Activated naive CD8-positive, alpha-beta T cell treated with anti-CD3 and anti-CD28 coated beads for 36 hours (primary cell): Measurements from ENCODE around the gene OSBPL2. TPM values are rescaled to one million over a fixed set of nuclear protein-coding genes. Genes with fewer than 3 reads are reported as not detected.
A peak's percentile ranks its signal among the peaks of the same experiment; 100 is the strongest.

Source experiments
- DNase-seq: peaks from one replicate; pipeline ENCODE4 v3.0.0; 2021
- H3K27ac Mint-ChIP-seq: one replicate; pipeline ENCODE4 v1.8.0; 2022; ENCODE audit warnings: mild to moderate bottlenecking, moderate library complexity, mixed read lengths
- H3K27me3 Mint-ChIP-seq: one replicate; pipeline ENCODE4 v1.8.0; 2022; ENCODE audit warnings: mild to moderate bottlenecking, mixed read lengths
- H3K36me3 Mint-ChIP-seq: one replicate; pipeline ENCODE4 v1.8.0; 2021; ENCODE audit warnings: mild to moderate bottlenecking, mixed read lengths
- H3K4me1 Mint-ChIP-seq: one replicate; pipeline ENCODE4 v1.8.0; 2021; ENCODE audit warnings: mixed read lengths
- H3K4me3 Mint-ChIP-seq: one replicate; pipeline ENCODE4 v1.8.0; 2022; ENCODE audit warnings: mild to moderate bottlenecking, moderate library complexity, mixed read lengths
- H3K9me3 Mint-ChIP-seq: one replicate; pipeline ENCODE4 v1.8.0; 2022; ENCODE audit warnings: mixed read lengths
- total RNA-seq, 2 experiments: library from RNA; stranded (reverse); gene quantifications; one replicate each; pipeline ENCODE4 v1.2.3, GENCODE V29; 2021

OSBPL2 gene
- total RNA-seq, 2 experiments from 2014 or later = 19.2 to 20.4 TPM

DNA sequence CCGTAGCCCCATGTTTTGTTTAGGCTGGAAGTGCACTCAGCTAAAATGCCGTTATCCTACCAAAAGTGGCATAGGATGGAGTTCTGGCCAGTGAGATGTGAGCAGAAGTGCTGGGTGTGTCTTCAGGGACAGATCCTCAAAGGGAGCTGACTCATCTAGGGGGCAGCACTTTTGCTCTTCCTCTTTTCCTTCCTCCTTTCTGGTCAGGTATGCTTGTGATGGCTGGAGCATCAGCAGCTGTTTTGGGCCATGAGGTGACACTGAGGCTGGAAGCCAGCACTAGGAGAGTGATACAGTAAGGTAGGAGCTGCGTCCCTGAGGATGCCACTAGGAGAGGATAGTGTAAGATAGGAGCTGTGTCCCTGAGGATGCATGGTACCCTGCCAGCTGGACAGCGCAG, 4.6 kb upstream of the OSBPL2 start:
- Mint-ChIP-seq H3K4me3 (no peak overlapping the region), H3K27ac (no peak overlapping the region), H3K4me1 (peaks cover 4% of the 10 kb centered on the region), H3K36me3 (no peaks in the 10 kb centered on the region), H3K27me3 (peaks cover 5% of the 10 kb centered on the region), H3K9me3 (no peaks in the 10 kb centered on the region)
- DNase-seq = no peak

GRCh38 chr20:62234339-62234738, 4.0 kb upstream of the OSBPL2 start:
- H3K9me3 Mint-ChIP-seq = no peaks in the 10 kb centered on the region
- no peak for DNase-seq

GRCh38 chr20:62235001-62235776, 3.1 kb upstream of the OSBPL2 start:
- Mint-ChIP-seq H3K36me3 (no peaks in the 10 kb centered on the region), H3K27me3 (peaks cover 5% of the 10 kb centered on the region), H3K4me3 (no peak overlapping the region), H3K4me1 (peaks cover 14% of the 10 kb centered on the region), H3K9me3 (no peaks in the 10 kb centered on the region), H3K27ac (no peak overlapping the region)
- DNase-seq = no peak

More at GRCh38 chr20:62234339-62234738, 4.0 kb upstream of the OSBPL2 start:
- Mint-ChIP-seq H3K27ac (no peak overlapping the region), H3K4me3 (no peak overlapping the region), H3K27me3 (peaks cover 5% of the 10 kb centered on the region), H3K4me1 (peaks cover 8% of the 10 kb centered on the region), H3K36me3 (no peaks in the 10 kb centered on the region)

DNA sequence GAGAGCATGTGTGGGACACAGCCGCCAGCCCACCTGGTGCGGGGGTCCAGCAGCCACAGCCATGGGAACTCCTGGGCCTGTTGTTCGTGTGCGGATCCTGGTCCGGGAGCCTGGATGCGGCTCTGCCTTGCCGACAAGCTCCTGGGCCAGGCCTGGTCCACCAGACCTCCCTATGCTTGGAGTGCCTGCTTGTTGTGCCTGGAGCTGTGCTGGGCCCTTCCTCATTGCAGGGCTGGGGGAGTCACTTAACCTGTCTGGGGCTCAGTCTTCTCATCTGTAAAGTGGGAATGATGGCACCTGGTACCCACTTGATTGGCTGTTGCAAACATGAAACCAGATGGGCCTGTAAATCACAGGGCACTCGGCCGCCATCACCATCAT, 2.6 kb upstream of the OSBPL2 start:
- no peaks in the 10 kb centered on the region for H3K36me3 Mint-ChIP-seq
- no peak overlapping the region for H3K27ac Mint-ChIP-seq
- no peaks in the 10 kb centered on the region for H3K9me3 Mint-ChIP-seq
- peaks cover 5% of the 10 kb centered on the region for H3K27me3 Mint-ChIP-seq
- H3K4me1 Mint-ChIP-seq = peaks cover 15% of the 10 kb centered on the region
- H3K4me3 Mint-ChIP-seq = no peak overlapping the region
- no peak for DNase-seq

GRCh38 chr20:62236200-62236599, 2.1 kb upstream of the OSBPL2 start:
- Mint-ChIP-seq H3K27me3 (peaks cover 5% of the 10 kb centered on the region), H3K27ac (no peak overlapping the region), H3K36me3 (no peaks in the 10 kb centered on the region), H3K4me1 (peaks cover 15% of the 10 kb centered on the region), H3K4me3 (no peak overlapping the region), H3K9me3 (no peaks in the 10 kb centered on the region)
- no peak for DNase-seq

GRCh38 chr20:62236766-62237513, 1.4 kb upstream of the OSBPL2 start:
- peaks cover 21% of the 10 kb centered on the region for H3K4me1 Mint-ChIP-seq
- H3K27me3 Mint-ChIP-seq = peaks cover 5% of the 10 kb centered on the region
- no peaks in the 10 kb centered on the region for H3K9me3 Mint-ChIP-seq
- no peak overlapping the region for H3K27ac Mint-ChIP-seq
- no peak for DNase-seq
- H3K36me3 Mint-ChIP-seq = no peaks in the 10 kb centered on the region
- no peak overlapping the region for H3K4me3 Mint-ChIP-seq

DNA sequence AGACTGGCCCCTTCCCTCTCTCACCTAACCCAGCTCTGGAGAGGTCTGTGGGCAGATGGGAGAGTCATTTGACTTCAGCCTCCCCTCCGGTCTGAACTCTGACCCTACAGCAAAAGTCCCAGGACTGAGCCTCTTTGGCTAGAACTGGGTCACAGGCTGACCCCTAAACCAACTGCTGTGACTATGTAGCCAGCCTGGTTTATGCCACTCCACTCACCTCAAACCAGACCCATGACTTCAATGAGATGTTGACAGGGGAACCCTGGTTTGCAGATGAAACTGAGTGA, 864 bp upstream of the OSBPL2 start:
- Mint-ChIP-seq H3K36me3 (no peaks in the 10 kb centered on the region), H3K27ac (peak overlapping the region; percentile 52), H3K9me3 (no peaks in the 10 kb centered on the region), H3K27me3 (peaks cover 5% of the 10 kb centered on the region), H3K4me1 (peaks cover 24% of the 10 kb centered on the region), H3K4me3 (peak overlapping the region; percentile 70)
- no peak for DNase-seq

DNA sequence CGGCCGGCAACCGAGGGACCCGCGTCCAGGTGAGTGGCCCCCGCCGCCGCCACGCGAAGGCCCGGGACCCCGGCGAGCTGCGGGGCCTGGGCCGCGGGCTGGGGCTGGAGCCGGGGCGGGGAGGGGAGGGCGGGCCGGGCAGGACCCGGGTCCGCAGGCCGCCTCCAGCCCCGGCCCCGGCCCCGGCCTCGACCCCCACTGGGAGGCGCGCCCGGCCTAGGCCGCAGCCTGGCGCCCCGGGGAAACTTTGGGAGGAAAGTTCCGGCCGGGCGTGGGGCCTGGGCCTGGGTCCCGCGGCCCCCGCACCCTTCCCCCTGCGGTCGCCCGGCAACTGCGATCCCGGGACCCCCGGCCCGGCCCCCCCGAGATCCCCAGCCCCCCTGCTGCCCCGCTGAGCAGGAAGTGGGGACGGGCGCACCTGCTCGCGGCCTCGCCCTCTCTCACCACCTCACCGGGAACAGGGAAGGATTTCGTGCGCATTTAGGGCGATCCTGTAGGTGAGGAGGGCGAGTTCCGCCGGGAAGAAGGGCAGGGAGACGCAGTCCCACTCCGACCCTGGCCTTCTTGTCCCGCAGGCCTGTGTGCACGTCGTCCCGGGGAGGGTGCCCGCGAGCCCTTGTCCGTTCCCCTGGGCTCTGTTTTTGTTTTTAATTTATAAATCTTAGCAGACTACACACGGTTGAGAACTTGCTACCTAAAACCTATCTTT, 402 bp downstream of the OSBPL2 start:
- H3K36me3 Mint-ChIP-seq = no peaks in the 10 kb centered on the region
- H3K9me3 Mint-ChIP-seq = no peaks in the 10 kb centered on the region
- DNase-seq = no peak
- peaks cover 29% of the 10 kb centered on the region for H3K4me1 Mint-ChIP-seq
- peak overlapping the region; percentile 65 for H3K27ac Mint-ChIP-seq
- H3K27me3 Mint-ChIP-seq = peaks cover 5% of the 10 kb centered on the region
- H3K4me3 Mint-ChIP-seq = peak overlapping the region; percentile 78

DNA sequence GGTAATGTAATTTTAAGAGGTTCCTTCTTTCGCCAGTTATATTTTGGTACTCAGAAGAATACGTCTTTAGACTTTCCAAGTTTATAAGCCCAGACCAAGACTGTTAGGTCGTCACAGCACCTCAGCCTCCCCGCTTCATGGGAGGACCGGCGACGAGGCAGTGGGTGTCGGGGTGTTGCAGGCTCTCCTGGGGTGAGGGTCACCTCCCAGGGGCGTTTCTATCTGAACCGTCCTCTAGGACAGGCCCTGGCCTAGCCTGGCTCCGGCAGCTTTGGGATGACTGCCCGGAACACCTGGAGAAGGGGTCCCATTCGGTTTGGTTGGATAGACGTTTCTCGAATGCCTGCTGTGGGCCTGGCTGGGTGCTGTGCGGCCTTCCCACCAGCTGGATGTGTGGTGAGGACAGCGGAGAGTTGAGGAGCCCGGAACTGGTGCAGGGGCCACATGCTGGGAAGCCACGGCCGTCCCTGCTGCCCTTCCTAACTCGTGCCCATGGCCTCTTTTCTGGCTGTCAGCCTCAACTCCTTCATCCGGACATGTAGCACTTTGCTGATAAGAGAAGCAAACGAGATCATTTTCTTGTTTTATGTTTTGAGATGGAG, 1.1 kb downstream of the OSBPL2 start:
- no peak for DNase-seq

GRCh38 chr20:62240020-62240685, 1.8 kb downstream of the OSBPL2 start:
- H3K9me3 Mint-ChIP-seq = no peaks in the 10 kb centered on the region
- DNase-seq = no peak
- H3K27ac Mint-ChIP-seq = no peak overlapping the region
- no peaks in the 10 kb centered on the region for H3K36me3 Mint-ChIP-seq
- H3K27me3 Mint-ChIP-seq = no peaks in the 10 kb centered on the region
- peak overlapping the region; percentile 16 for H3K4me3 Mint-ChIP-seq
- peaks cover 35% of the 10 kb centered on the region for H3K4me1 Mint-ChIP-seq

More for the DNA sequence above, 1.1 kb downstream of the OSBPL2 start:
- Mint-ChIP-seq H3K36me3 (no peaks in the 10 kb centered on the region), H3K27me3 (peaks cover 5% of the 10 kb centered on the region), H3K4me3 (peak overlapping the region; percentile 78), H3K9me3 (no peaks in the 10 kb centered on the region), H3K27ac (peak overlapping the region; percentile 65), H3K4me1 (peaks cover 33% of the 10 kb centered on the region)

- no peaks in the 10 kb centered on the region for H3K27me3 Mint-ChIP-seq
- H3K36me3 Mint-ChIP-seq = no peaks in the 10 kb centered on the region
- no peak for DNase-seq
- H3K9me3 Mint-ChIP-seq = no peaks in the 10 kb centered on the region
- no peak overlapping the region for H3K4me3 Mint-ChIP-seq
- peaks cover 37% of the 10 kb centered on the region for H3K4me1 Mint-ChIP-seq
- peak overlapping the region; percentile 3 for H3K27ac Mint-ChIP-seq
Measured at GRCh38 chr20:62241506-62241905, 3.2 kb downstream of the OSBPL2 start.

- Mint-ChIP-seq H3K9me3 (no peaks in the 10 kb centered on the region), H3K4me3 (no peak overlapping the region), H3K36me3 (no peaks in the 10 kb centered on the region), H3K27me3 (no peaks in the 10 kb centered on the region), H3K27ac (no peak overlapping the region), H3K4me1 (peaks cover 42% of the 10 kb centered on the region)
- no peak for DNase-seq
Measured at GRCh38 chr20:62242176-62242575, 3.9 kb downstream of the OSBPL2 start.

DNA sequence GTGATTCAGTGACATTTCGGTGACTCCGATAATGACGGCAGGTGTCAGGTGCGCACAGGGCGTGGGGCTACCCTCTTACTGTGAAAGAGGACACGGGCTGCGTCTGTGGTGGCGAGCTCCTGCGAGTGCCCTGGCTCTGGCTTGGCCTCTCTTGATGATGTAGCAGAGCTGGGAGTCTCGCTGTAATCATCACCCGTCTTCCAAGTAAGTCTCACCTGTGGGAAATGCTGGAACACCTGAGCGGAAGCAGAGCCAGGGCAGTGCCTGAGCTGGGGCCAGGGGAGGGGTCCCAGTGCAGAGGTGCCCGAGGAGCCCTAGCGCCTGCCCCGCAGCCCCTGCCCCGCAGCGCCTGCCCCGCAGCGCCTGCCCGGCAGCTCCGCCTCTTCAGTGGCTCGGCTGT, 4.8 kb downstream of the OSBPL2 start:
- DNase-seq = no peak
- peaks cover 38% of the 10 kb centered on the region for H3K4me1 Mint-ChIP-seq
- no peak overlapping the region for H3K27ac Mint-ChIP-seq
- no peaks in the 10 kb centered on the region for H3K27me3 Mint-ChIP-seq
- H3K4me3 Mint-ChIP-seq = no peak overlapping the region
- H3K9me3 Mint-ChIP-seq = no peaks in the 10 kb centered on the region
- no peaks in the 10 kb centered on the region for H3K36me3 Mint-ChIP-seq

GRCh38 chr20:62243906-62244515, 5.7 kb downstream of the OSBPL2 start:
- Mint-ChIP-seq H3K27ac (no peak overlapping the region), H3K4me1 (peaks cover 37% of the 10 kb centered on the region), H3K9me3 (no peaks in the 10 kb centered on the region), H3K36me3 (no peaks in the 10 kb centered on the region), H3K27me3 (no peaks in the 10 kb centered on the region), H3K4me3 (no peak overlapping the region)
- no peak for DNase-seq
